GM21737 (cell line): ENCODE measurements around the gene GRHL1.
A peak's percentile ranks its signal among the peaks of the same experiment; 100 is the strongest.
"Not testable (repeated sequence)": the region's sequence is repeated elsewhere in the genome, so short reads cannot be mapped to it uniquely, and the experiment has no call there.

Source experiments
- ATAC-seq: cut with Tn5 transposase; IDR thresholded peaks from one replicate; pipeline ENCODE4 v1.9.1; 2021; ENCODE audit warnings: mild to moderate bottlenecking, moderate library complexity; ENCODE audit not compliant: unreplicated experiment

Gene GRHL1, protein sequence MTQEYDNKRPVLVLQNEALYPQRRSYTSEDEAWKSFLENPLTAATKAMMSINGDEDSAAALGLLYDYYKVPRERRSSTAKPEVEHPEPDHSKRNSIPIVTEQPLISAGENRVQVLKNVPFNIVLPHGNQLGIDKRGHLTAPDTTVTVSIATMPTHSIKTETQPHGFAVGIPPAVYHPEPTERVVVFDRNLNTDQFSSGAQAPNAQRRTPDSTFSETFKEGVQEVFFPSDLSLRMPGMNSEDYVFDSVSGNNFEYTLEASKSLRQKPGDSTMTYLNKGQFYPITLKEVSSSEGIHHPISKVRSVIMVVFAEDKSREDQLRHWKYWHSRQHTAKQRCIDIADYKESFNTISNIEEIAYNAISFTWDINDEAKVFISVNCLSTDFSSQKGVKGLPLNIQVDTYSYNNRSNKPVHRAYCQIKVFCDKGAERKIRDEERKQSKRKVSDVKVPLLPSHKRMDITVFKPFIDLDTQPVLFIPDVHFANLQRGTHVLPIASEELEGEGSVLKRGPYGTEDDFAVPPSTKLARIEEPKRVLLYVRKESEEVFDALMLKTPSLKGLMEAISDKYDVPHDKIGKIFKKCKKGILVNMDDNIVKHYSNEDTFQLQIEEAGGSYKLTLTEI

DNA sequence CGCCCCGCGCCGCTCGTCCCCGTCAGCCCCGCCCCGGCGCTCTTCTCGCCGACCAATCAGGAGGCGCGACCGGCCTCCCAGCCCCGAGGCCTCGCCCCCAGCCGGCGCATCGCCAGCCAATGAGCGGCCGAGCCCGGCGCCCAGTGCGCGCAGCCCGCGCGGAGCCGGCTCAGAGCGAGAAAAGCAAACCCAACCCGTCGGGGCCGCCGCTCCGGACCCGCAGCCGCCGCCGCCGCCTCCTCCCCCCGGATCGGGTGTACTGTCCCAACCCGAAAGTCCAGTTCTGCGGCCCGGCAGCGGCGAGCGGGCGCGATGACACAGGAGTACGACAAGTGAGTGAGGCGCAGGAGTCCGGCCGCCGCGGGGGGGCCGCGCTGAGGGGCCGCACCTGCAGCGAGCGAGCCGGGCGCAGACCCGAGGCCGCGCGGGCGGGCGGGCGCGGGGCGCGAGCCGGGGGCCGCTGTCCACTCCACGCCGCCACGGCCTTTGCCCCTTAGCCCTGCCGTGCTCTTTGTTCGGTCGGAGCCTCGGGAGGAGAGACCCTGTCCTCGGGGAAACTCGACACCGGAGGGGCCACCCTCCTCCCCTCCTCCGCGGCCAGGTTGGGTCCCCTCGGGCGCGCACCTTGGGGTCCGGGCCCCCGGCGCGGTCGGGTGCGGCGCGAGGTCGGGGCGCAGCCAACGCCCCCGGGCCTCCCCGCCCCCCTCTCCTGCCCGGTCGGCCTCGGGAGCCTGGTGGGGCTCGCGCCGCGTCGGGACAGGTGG, at the start of gene GRHL1:
TSS of gene GRHL1 (plus strand) at position 172 of the 764 bp plus-strand sequence. CDS start at position 313, 141 bp downstream.
- peak; percentile 93 for ATAC-seq

- ATAC-seq = no peak
These were observed 46.1 kb upstream of the GRHL1 start for GRCh38 chr2:9905413-9905812.

DNA sequence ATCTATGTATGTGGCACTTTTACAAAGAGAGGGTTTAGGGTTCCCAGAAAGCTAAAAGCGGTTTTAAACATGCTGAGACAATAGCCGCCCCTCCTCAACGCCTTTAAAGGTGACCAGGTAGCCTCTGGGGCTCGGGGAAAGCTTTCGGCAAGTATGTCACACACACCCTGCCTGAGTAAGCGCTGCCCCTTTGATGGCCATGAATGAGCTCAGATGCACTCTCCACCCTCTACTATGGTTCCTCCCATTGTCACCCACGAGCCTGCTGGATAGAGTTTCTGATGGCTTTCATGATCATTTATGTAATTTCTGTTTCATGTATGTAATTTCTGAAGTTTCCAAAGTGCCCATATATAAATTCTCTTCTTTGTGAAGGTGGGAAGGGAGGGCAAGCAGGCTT, 44.1 kb upstream of the GRHL1 start:
- no peak for ATAC-seq

GRCh38 chr2:9908639-9909038, 42.9 kb upstream of the GRHL1 start:
- ATAC-seq = no peak

DNA sequence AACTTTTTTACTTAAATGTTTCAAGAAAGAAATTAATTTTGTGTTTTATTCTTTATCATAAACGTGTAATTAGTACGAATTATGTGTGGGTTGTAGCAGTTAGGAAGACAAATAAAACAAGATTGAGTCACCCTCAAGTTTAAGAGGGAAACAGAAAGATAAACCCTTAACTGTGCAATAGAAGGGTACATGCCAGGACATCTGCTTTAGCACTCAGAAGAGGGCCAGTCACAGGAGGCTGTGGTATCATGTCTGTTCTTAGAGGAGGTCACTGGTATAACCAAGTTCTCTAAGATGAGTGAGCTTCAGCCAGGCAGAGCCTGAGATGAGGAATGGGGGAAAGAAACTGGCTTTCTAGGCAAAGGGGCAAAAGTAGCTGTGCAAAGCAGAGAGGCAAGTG, 42.4 kb upstream of the GRHL1 start:
- no peak for ATAC-seq

GRCh38 chr2:9910699-9911098, 40.8 kb upstream of the GRHL1 start:
- ATAC-seq = no peak

- no peak for ATAC-seq
These were observed 39.0 kb upstream of the GRHL1 start for GRCh38 chr2:9912468-9912867.

DNA sequence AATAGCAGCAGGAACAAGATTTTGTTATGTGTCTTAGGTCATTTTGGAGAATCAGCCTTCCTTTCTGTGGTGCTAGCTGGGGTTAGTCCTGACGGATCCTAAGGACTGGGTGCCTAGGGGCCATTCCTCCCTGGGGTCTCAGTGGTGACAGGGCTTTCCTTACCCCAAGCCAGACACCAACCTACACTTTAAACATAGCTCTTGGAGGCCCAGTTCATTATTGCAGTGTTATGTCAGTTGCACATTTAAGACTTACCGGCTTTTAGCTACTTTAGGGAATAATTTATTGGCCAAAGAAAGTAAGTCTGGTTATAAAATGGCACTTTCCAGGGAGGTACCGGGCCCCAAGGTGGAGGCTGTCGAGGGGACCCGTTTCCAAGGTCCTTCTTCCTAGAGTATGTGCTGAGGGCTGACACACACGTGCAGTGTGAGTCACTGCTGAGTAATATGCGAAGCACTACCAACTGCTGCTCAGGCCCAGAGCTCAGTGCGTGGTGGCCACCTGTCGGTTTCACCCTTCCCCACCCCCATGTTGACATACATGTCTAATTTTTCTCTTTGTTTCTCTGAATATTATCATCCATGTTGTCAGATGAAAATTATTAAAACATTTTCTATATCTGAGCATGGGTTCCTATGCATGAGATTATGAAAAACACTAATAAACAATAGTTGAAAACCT, 37.0 kb upstream of the GRHL1 start:
- peak; percentile 92 for ATAC-seq

- no peak for ATAC-seq
These were observed 33.2 kb upstream of the GRHL1 start for GRCh38 chr2:9918275-9918674.

GRCh38 chr2:9919512-9919911, 32.0 kb upstream of the GRHL1 start:
- ATAC-seq = no peak

DNA sequence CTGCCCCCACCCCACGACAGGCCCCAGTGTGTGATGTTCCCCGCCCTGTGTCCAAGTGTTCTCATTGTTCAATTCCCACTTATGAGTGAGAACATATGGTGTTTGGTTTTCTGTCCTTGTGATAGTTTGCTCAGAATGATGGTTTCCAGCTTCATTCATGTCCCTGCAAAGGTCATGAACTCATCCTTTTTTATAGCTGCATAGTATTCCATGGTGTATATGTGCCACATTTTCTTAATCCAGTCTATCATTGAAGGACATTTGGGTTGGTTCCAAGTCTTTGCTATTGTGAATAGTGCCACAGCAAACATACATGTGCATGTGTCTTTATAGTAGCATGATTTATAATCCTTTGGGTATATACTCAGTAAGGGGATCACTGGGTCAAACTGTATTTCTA, 24.5 kb upstream of the GRHL1 start:
- ATAC-seq = not testable (repeated sequence)

DNA sequence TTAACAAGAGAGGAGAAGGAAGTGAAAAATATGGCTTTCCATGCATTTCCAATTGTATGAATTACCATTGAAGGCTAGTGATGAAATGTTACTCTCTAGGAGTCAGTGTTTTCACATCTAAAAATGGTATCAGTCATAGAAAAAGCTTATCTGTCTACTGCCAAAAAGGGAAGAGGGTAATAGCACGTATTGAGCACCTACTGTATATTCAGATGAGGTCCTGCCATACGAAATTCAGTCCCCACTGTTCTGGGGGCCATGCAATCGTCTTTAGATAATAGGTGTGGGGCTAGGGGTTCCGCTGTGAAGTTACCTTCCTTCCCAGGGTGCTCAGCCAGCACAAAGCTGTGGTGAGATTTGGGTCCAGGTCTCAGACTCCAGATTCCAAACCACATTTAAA, 14.2 kb upstream of the GRHL1 start:
- no peak for ATAC-seq

DNA sequence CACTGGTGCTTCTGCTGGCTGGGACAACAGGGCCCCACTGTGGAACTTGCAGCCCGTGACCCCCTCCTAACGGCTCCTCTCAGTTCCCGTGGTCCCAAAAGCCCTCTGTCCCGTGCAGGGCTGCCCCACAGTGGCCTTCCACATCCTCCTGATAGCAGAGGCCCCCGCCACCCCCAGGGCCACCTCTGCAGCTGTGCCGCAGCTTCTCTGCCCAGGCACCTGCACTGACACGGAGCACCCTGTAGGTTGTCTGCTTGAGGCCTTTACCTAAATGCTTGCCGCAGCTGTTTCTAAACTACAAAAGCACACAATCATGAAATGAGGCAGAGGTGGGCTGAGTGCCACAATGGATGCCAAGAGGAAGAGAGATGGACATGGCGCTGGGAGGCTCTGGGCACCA, 13.5 kb upstream of the GRHL1 start:
- ATAC-seq = no peak

DNA sequence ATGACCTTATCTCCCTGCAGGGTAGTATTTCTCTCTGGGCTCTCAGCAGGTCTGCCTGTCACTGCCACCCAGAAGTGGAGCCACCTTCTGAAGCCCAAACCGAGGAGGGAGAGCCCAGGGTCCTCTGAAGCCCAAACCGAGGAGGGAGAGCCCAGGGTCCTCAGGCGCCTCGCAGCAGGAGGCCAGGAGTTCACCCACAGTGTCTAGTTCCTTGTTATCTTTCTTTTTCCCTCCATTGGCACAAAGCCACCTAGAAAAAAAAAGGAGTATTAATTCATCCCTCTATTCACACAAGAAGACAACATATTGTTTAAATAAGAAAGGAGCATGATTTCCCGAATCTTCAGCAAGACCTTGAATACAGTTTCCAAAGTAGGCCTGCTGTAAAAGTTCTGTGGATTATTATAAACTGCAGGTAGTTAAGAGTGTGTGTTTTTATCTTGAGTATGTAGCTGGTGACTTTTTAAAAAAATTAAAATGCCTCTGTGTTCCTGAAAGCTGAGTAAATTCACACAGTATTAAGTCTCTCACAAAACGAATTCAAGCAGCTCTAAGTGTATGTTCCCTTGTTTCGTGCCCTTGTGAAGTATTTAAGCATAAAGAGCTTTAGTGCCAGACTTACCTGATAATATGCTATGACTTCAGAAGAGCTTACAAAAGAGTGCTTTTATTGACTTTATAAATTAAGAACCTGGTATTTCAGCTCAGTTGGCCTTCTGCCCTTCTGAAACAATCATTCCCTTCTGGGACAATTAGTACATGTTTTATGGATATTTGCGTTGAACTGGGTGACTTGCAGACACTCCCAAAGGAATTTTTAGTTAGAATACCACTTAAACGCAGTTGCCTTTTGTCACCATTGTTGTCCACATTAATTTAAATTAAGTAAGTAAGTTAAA, 11.7 kb upstream of the GRHL1 start:
- ATAC-seq = no peak

DNA sequence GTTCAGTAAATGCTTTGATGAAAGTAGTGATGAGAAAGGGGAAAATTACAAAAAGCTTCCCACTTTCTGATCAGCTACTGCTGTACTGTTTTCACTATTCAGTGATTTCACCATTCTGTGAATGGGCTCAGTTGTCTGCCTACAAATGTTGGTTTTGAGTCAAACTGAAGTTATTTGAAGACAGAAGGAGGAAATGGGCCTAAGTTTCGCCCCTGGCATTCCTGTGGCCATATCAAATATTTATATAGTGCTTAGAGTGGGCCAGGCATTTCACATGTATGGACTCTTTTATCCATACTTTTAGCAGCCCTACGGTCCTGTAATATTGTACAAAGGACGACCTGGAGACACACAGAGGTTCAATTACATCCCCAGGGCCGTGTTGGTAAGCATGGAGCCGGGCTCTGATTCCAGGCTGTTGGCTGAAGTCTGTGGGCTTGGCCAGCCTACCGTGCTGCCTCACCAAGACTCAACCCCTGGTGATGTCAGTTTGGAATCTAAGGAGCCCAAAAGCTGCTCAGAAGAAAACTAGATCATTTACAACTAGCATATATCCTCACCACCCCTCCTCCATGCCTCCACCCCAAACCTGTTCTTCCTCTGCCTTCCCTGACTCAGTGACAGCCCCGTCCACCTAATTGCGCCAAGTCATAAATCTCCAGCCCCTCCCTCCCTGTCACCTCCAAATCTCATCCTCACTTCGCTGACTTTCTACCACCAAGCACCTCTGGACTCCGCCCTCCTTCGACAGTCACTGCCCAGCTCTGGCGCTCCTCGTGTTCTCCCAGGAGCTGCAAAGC, 10.1 kb upstream of the GRHL1 start:
- ATAC-seq = no peak

DNA sequence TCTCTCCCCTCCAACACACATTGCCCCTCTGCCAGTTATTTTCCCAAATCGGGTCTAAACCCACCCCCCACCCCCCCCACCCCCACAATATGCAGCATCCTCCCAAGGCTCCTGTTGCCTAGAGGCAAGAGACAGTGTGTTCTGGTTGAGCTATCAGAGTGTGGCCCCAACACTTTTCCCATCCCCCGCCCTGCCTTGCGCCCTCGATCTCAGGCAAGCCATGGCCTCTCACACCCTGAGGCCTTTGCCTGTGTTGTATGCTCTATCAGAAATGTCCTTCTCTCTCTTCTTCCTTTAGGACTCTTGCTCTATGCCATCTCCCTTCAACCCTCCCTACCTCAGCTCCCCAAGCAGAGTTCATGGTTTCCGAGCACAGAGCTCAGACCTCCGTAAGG, 9.5 kb upstream of the GRHL1 start:
- no peak for ATAC-seq

GRCh38 chr2:9944330-9944758, 7.1 kb upstream of the GRHL1 start:
- no peak for ATAC-seq

- no peak for ATAC-seq
These were observed 5.9 kb upstream of the GRHL1 start for GRCh38 chr2:9945596-9945995.

GRCh38 chr2:9946076-9946475, 5.4 kb upstream of the GRHL1 start:
- no peak for ATAC-seq
